Gastrocnemius medialis (tissue), 4 donors: ENCODE data around the gene SFT2D3.
A peak's percentile ranks its signal among the peaks of the same experiment; 100 is the strongest.

Experiments
- POLR2A ChIP-seq, 2 donors: fragments of 450-650 bp; IDR thresholded peaks; one replicate each; pipeline ENCODE4 v1.6.1; 2017; ENCODE audit warnings: antibody characterized with exemption in 2 of 2, mild to moderate bottlenecking in 2 of 2, moderate library complexity in 2 of 2
- TF ChIP-seq, protein P1 (sequence below), 5 experiments: fragments of 450-650 bp in 3 of 5; fragments of 200-600 bp in 2 of 5; sonication (generic) in 2 of 5; IDR thresholded peaks in 4 of 5; conservative IDR thresholded peaks in 1 of 5; 1 replicate in 4 of 5; 2 replicates in 1 of 5; pipeline ENCODE4 v1.5.1; 2016 to 2019; ENCODE audit warnings: antibody characterized with exemption in 5 of 5, mild to moderate bottlenecking in 3 of 5, moderate library complexity in 3 of 5

DNA sequence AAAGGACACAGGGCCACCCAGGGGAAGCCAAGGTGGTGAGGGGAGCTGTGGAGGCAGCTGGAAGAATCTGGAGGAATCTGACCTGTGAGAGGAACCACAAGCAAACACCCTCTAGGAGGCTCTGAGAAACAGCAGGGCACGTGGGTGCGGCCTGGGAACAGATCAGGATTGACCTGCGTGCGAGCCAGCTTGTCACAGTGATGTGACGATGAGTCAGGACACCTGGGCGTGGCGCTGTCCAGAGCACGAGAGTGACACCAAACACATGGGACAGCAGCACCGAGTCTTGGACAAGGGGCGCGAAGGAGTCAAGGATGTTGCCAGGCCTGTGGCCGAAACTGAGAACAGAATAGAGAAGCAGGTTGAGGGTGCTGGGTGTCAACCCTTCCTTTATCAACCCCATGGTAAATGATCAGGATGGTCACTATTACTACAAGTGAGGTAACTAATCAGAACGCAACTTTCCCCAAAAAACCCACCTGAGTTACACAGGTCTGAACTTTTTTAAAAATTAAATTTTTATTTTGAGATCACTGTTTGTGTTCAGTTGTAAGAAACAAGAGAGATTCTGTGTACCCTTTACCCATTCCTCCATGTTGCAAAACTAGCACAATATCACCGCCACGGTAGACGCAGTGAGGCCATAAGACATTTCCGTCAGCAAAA, 637 bp upstream of the SFT2D3 start:
- TF ChIP-seq POLR2A (IDR thresholded peaks at IDR 0.05), result peak in 1 of 2 donors; percentile 10
- TF ChIP-seq, protein P1, sequence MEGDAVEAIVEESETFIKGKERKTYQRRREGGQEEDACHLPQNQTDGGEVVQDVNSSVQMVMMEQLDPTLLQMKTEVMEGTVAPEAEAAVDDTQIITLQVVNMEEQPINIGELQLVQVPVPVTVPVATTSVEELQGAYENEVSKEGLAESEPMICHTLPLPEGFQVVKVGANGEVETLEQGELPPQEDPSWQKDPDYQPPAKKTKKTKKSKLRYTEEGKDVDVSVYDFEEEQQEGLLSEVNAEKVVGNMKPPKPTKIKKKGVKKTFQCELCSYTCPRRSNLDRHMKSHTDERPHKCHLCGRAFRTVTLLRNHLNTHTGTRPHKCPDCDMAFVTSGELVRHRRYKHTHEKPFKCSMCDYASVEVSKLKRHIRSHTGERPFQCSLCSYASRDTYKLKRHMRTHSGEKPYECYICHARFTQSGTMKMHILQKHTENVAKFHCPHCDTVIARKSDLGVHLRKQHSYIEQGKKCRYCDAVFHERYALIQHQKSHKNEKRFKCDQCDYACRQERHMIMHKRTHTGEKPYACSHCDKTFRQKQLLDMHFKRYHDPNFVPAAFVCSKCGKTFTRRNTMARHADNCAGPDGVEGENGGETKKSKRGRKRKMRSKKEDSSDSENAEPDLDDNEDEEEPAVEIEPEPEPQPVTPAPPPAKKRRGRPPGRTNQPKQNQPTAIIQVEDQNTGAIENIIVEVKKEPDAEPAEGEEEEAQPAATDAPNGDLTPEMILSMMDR (IDR thresholded peaks at IDR 0.05 in 4 of 5, conservative IDR thresholded peaks at IDR 0.05 in 1 of 5), result no peak
